DMS 273 (cell line): Measurements from ENCODE around the gene ZNFX1.

ENCODE experiments used
- DNase-seq: peaks from one replicate; lab custom pipeline; 2025; ENCODE audit not compliant: unreplicated experiment; lab: John Stamatoyannopoulos, UW

The ZNFX1 gene

GRCh38 chr20:49279677-49280462 is 2.0 kb upstream of the ZNFX1 start:
- peak; percentile 49 for DNase-seq

DNA sequence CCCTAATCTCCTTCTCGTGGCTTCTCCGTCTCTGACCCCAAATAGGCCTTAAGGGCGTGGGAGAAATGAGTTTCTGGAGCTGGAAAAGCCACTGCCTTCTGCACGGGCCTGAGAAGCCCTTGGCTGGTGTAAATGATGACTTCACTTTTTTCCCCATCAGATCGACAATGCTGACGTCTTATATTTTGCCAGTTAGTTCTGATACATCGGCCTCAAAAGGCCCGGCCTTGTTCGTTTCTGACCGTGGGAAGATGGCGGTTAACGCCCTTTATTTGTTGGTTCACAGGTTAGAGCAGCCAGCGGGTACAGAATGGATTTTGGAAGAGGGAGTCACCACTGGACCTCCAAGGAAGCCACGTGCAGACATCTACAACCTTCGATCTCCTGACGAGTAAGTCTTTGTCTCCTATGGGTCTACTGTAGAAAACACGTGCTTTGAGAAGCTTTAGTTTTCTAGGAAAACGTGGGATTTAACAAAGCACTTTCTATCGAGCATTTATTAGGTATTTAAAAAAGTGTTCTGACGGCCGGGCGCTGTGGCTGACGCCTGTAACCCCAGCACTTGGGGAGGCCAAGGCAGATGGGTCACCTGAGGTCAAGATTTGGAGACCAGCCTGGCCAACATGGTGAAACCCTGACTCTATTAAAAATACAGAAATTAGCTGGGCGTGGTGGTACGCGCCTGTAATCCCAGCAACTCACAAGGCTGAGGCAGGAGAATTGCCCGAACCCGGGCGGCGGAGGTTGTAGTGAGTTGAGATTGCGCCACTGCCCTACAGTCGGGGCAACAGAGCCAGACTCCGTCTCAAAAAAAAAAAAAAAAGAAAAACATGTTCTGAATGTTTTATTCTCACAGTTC is 1.2 kb upstream of the ZNFX1 start:
- peak; percentile 60 for DNase-seq

DNA sequence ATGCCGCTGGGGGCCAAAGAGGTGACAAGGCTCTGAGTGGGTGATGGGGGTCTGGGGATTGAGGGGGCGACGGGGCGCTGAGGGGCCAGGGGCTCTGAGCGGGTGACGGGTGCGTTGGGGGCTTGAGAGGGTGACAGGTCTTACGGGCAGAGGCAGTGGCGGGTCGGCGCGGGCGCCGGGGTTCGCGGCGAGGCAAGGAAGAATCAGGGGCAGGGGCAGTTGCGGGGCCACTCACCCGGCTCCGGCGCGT is 146 bp downstream of the ZNFX1 start:
- no peak for DNase-seq

- peak; percentile 48 for DNase-seq
Measured at GRCh38 chr20:49276961-49277785, 684 bp downstream of the ZNFX1 start.

- peak; percentile 73 for DNase-seq
Measured at GRCh38 chr20:49276161-49276960, 1.5 kb downstream of the ZNFX1 start.

DNA sequence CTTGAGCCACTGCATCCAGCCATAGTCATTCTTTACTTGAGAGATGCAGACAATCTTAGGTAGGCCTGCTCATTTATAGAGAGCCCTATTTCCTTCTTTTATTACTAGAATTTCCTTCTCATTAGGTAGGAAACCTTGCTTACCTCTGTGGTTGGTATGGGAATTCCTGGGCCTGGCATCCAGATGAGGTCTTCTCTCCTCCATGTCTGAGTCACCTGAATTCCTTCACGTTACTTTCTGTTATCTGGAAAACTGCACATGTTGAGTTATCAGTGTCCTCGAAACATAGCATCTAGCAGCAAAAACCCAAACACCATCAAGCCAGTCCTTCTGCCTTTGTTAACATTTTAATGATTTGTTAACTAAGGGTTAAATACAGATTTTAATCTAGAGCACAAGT is 2.2 kb downstream of the ZNFX1 start:
- no peak for DNase-seq

GRCh38 chr20:49275216-49275615 is 2.6 kb downstream of the ZNFX1 start:
- DNase-seq = no peak

GRCh38 chr20:49273696-49274277 is 4.1 kb downstream of the ZNFX1 start:
- DNase-seq = no peak

DNA sequence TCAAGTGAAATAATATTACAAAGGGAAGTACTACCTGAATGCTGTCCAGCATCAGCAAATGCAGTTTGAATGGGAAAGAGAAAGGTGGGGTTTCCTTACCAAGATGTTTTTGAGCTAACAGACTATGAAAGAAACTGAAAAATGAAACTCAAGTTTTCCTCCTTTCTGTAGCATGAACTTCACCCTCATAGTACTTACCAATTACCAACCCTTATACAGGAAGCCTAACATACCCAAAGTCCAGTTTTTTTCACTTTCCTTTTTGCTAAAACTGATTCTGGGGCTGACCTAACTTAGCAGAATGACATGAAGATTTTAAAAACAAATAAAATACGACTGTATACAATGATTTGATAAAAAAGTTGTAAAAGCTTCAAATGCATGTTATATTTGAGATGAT is 5.2 kb downstream of the ZNFX1 start:
- DNase-seq = no peak

- DNase-seq = no peak
Measured at GRCh38 chr20:49270736-49271135, 7.1 kb downstream of the ZNFX1 start.

GRCh38 chr20:49270177-49270576 is 7.7 kb downstream of the ZNFX1 start:
- no peak for DNase-seq

- DNase-seq = no peak
Measured at GRCh38 chr20:49268600-49269365, 9.1 kb downstream of the ZNFX1 start.

GRCh38 chr20:49267327-49267726 is 10.5 kb downstream of the ZNFX1 start:
- no peak for DNase-seq

GRCh38 chr20:49262444-49262843 is 15.4 kb downstream of the ZNFX1 start:
- no peak for DNase-seq

GRCh38 chr20:49261173-49261572 is 16.7 kb downstream of the ZNFX1 start:
- DNase-seq = no peak

DNA sequence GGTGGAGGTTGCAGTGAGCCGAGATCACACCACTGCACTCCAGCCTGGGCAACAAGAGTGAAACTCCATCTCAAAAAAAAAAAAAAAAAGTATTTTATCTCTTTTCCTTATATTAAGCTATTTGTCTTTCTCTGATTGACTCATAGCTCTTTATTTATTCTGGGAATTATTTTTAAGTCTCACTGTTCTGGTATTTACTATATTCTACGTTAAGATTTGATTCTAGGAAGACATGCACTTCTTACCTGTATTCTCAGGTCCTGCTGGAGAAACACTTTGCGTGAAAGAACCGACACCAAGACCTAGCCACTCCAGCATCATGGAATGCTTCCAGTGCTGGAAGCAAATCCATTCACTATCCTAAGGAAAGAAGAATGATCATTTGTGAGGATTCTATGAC is 17.6 kb downstream of the ZNFX1 start:
- DNase-seq = no peak

- DNase-seq = no peak
Measured at GRCh38 chr20:49259799-49260198, 18.1 kb downstream of the ZNFX1 start.

DNA sequence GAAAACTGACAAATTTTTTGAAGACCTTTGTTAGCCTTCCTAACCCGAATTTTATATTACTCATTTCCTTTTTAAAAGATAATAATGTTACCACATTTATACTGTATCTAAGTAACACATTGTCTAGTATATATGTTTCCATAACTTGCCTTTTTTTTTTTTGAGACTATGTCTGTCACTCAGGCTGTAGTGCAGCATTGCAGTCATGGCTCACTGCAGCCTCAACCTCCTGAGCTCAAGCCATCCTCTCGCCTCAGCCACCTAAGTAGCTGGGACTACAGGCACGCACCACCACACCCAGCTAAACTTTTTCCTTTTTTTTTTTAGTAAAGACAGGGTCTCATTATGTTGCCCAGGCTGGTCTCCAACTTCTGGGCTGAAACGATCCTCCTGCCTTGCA is 18.6 kb downstream of the ZNFX1 start:
- DNase-seq = no peak

DNA sequence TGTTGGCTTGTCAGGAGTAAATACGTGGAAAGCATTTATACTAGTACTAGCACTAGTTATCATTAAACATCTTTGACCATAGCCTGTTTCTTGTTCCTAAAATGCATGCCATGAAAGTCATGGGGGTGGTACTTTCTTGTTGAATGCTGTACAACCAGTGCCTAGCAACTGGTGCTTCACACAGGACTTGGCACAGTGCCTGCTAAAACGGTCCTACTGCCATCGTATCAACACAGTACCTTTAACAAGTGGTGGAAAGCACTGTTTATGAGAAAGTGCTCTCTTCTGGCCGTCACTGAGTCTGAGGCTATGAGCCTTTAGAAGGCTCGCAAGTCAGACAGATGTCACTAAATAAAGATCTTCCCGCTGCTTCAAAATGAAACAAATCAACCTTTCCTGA is 21.6 kb downstream of the ZNFX1 start:
- DNase-seq = no peak
